Progenitor cell of endocrine pancreas (in vitro differentiated cells): ENCODE results near the gene ADK. TPM values are rescaled to one million over a fixed set of nuclear protein-coding genes. Genes with fewer than 3 reads are reported as not detected.

Source experiments
- DNase-seq: peaks from one replicate; pipeline ENCODE4 v3.0.0; 2021; ENCODE audit warnings: low spot score; ENCODE audit not compliant: unreplicated experiment
- H3K27ac Mint-ChIP-seq: 2 replicates; pipeline ENCODE4 v1.8.0; 2021; ENCODE audit warnings: mild to moderate bottlenecking, moderate library complexity, mixed read lengths
- H3K27me3 Mint-ChIP-seq: 2 replicates; pipeline ENCODE4 v1.8.0; 2021; ENCODE audit warnings: mixed read lengths
- H3K36me3 Mint-ChIP-seq: 2 replicates; pipeline ENCODE4 v1.8.0; 2022; ENCODE audit warnings: mixed read lengths; ENCODE audit not compliant: insufficient read depth
- H3K4me1 Mint-ChIP-seq: 2 replicates; pipeline ENCODE4 v1.8.0; 2021; ENCODE audit warnings: low read depth, mixed read lengths
- H3K4me3 Mint-ChIP-seq: 2 replicates; pipeline ENCODE4 v1.8.0; 2021; ENCODE audit warnings: low read depth, mild to moderate bottlenecking, moderate library complexity, mixed read lengths
- H3K9me3 Mint-ChIP-seq: 2 replicates; pipeline ENCODE4 v1.8.0; 2021; ENCODE audit warnings: low read depth, mixed read lengths
- total RNA-seq: library from RNA; stranded (reverse); gene quantifications from 2 replicates; pipeline ENCODE4 v1.2.1, GENCODE V29; 2021
- TF ChIP-seq, protein P1 (sequence below): fragments of 200-600 bp; sonication (generic); IDR thresholded peaks from one replicate; pipeline ENCODE4 v1.5.0; 2021; ENCODE audit warnings: antibody characterized with exemption, mild to moderate bottlenecking; ENCODE audit not compliant: unreplicated experiment

The ADK gene
- total RNA-seq, 1 donor from 2014 or later = 20.7 TPM

DNA sequence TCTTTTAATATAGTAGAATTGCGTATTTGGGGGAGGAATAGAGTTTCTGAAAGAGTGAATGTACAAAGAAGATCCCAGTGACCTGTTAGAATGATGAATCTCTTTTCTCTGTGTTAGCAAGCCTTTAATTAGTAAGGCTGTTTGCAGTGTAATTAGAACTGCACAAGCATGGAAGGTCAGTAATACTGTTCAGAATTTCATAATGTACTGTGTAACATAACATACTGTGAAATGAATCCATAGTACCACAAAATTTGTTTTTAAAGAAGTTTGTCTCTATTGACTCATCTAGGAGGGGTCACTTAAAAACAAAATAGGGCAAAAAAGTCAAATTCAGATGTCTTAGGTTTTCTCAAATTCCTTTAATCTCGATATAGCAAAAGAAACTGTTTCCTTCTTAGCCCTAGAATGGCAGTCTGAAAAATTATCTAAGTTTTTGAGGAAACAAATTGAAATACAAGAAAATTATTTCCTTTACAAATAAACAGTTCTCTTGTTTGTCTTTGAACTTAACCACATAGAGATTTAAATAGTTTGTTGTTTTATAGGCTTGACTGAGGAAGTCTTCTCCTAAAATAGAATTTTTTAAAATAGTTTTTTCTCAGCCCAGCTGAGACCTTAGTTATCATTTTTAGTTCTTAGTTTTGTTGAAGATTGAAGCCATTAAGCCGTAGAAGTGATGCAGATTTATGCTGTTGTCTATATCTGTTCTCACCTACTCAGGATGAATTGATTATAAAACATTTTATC is 12.5 kb downstream of the ADK start:
- H3K27ac Mint-ChIP-seq = no peak overlapping the region
- H3K4me3 Mint-ChIP-seq = no peak overlapping the region
- H3K9me3 Mint-ChIP-seq = no peaks in the 10 kb centered on the region
- H3K4me1 Mint-ChIP-seq = peaks cover 10% of the 10 kb centered on the region
- no peak for DNase-seq
- TF ChIP-seq, protein P1, sequence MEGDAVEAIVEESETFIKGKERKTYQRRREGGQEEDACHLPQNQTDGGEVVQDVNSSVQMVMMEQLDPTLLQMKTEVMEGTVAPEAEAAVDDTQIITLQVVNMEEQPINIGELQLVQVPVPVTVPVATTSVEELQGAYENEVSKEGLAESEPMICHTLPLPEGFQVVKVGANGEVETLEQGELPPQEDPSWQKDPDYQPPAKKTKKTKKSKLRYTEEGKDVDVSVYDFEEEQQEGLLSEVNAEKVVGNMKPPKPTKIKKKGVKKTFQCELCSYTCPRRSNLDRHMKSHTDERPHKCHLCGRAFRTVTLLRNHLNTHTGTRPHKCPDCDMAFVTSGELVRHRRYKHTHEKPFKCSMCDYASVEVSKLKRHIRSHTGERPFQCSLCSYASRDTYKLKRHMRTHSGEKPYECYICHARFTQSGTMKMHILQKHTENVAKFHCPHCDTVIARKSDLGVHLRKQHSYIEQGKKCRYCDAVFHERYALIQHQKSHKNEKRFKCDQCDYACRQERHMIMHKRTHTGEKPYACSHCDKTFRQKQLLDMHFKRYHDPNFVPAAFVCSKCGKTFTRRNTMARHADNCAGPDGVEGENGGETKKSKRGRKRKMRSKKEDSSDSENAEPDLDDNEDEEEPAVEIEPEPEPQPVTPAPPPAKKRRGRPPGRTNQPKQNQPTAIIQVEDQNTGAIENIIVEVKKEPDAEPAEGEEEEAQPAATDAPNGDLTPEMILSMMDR = no peak
- no peaks in the 10 kb centered on the region for H3K27me3 Mint-ChIP-seq
- no peaks in the 10 kb centered on the region for H3K36me3 Mint-ChIP-seq

DNA sequence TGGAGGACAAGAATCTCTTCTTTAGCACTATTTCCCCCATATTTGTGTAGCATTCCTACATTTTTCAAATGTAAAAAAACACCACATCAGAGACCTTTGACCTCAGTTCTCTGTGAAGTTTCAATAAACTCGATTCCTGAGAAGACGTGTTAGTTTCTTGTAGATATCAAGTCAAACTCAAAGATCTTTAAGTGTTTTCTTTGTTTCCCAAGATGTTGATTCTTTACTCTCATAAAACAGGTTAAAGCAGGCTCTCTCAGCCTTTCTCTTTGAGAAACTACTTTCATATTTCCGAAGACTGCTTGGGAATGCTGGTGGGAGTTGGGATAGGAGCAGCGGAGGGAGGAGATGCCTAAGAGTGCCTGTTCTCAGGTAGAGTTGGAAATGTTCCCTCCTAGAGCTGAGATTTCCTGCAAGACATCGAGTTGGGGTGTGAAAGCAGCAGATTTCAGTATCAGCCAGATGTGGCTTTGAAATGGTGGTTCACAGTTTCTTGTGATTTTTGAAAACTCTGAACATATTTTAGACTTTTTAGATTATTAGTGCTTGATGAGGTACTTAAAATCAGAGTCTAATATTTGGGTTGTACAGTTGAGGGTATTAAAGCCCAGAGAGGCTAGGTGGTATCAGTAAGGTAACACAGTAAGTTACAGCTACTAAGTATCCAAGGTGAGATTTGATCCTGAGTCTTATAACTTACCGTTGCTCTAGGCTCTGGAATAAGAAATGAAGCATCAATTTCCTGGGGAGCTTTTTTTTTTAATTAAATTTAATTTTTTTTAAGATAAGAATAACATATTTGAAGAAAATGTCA is 13.9 kb downstream of the ADK start:
- Mint-ChIP-seq H3K4me1 (peaks cover 13% of the 10 kb centered on the region), H3K9me3 (no peaks in the 10 kb centered on the region), H3K27ac (peak overlapping the region; percentile 65), H3K36me3 (no peaks in the 10 kb centered on the region), H3K4me3 (no peak overlapping the region), H3K27me3 (no peaks in the 10 kb centered on the region)
- DNase-seq = no peak
- TF ChIP-seq, protein P1 = no peak

DNA sequence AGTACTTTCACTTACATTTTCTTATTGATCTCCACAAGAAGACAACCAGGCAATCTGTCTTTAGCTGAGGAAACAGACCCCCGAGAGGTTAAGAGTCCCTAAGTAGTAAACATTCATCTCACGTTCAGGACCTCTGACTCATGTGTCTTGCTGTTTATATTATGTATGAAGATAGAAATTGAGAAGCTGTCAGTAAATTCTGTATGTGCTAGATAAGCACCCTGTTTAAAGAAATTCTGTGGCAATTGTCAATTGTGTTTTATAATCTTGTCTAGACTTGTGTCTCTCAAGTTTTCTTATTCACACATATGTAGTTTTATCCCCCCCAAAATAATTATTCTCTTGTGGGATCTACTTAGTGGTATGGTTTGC is 14.5 kb downstream of the ADK start:
- Mint-ChIP-seq H3K9me3 (no peaks in the 10 kb centered on the region), H3K27ac (no peak overlapping the region), H3K4me1 (peaks cover 13% of the 10 kb centered on the region), H3K27me3 (no peaks in the 10 kb centered on the region), H3K4me3 (no peak overlapping the region), H3K36me3 (no peaks in the 10 kb centered on the region)
- DNase-seq = no peak
- TF ChIP-seq, protein P1 = no peak

DNA sequence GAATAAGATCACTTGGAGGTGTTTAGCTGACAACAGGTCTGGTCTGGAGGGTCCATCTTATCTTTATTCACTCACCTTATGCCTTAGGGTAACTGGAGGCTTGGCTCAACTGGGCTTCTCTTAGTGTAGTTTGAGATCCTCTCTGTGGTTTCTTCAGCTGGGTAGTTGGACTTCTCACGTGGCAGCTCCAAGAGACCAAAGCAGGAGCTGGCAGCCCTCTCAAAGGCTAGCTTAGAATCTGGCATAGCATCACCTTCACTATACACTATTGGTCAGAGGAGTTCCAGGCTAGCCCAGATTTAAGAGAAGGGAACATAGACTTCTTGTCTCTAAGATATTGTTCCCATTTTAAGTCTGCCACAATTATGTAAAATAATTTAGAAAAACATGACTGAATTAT is 16.4 kb downstream of the ADK start:
- no peaks in the 10 kb centered on the region for H3K36me3 Mint-ChIP-seq
- TF ChIP-seq, protein P1 = no peak
- H3K4me1 Mint-ChIP-seq = peaks cover 18% of the 10 kb centered on the region
- DNase-seq = no peak
- H3K27me3 Mint-ChIP-seq = no peaks in the 10 kb centered on the region
- no peak overlapping the region for H3K27ac Mint-ChIP-seq
- no peak overlapping the region for H3K4me3 Mint-ChIP-seq
- no peaks in the 10 kb centered on the region for H3K9me3 Mint-ChIP-seq

DNA sequence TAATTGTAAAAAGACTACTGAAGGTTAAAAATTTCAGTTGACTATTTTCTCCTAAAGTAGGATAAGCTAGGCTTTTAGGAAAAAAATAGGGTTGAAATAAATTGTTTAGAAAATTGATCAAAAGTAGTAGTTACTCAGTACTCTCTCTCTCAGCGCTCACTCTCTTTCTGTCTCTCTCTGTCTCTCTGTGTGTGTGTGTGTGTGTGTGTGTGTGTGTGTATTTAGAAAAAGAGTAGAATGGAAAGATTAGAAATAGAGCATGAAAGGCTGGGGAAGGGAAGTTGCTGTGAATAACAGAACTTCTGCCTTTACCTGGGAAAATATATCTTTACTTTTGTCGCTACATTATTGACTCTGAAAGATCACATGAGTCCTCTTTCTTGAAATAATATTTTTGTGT is 20.6 kb downstream of the ADK start:
- Mint-ChIP-seq H3K36me3 (no peaks in the 10 kb centered on the region), H3K4me1 (peaks cover 14% of the 10 kb centered on the region), H3K9me3 (no peaks in the 10 kb centered on the region), H3K27ac (no peak overlapping the region), H3K27me3 (no peaks in the 10 kb centered on the region), H3K4me3 (no peak overlapping the region)
- no peak for DNase-seq
- TF ChIP-seq, protein P1 = no peak
